Neural progenitor cell (in vitro differentiated cells): ENCODE data around the gene CD164L2. TPM values are rescaled to one million over a fixed set of nuclear protein-coding genes. Genes with fewer than 3 reads are reported as not detected.

Experiments used
- DNase-seq: peaks from one replicate; pipeline ENCODE4 v3.0.0-alpha.2; 2016; ENCODE audit warnings: low spot score
- H2AFZ ChIP-seq: fragments of 200-600 bp; sonication (generic); replicated peaks from 2 replicates; pipeline ENCODE4 v1.6.1; 2016; ENCODE audit warnings: antibody characterized with exemption
- H3F3A ChIP-seq: fragments of 200-600 bp; sonication (generic); 2 replicates; pipeline ENCODE4 v1.6.1; 2016; ENCODE audit warnings: antibody characterized with exemption, low read depth
- H3K27ac ChIP-seq: fragments of 200-600 bp; sonication (generic); 2 replicates; pipeline ENCODE4 v1.5.1; 2016; ENCODE audit warnings: mild to moderate bottlenecking
- H3K27me3 ChIP-seq: fragments of 200-600 bp; sonication (generic); 2 replicates; pipeline ENCODE4 v1.6.1; 2016; ENCODE audit warnings: mild to moderate bottlenecking, moderate library complexity
- H3K36me3 ChIP-seq: fragments of 200-600 bp; sonication (generic); 2 replicates; pipeline ENCODE4 v1.5.1; 2016
- H3K4me1 ChIP-seq: fragments of 200-600 bp; sonication (generic); 2 replicates; pipeline ENCODE4 v1.6.1; 2016; ENCODE audit warnings: mixed run types
- H3K4me2 ChIP-seq: fragments of 200-600 bp; sonication (generic); 2 replicates; pipeline ENCODE4 v1.6.1; 2016
- H3K4me3 ChIP-seq: fragments of 200-600 bp; sonication (generic); 2 replicates; pipeline ENCODE4 v1.5.1; 2016
- H3K79me2 ChIP-seq: fragments of 200-600 bp; sonication (generic); 2 replicates; pipeline ENCODE4 v1.6.1; 2016; ENCODE audit warnings: low read depth
- H3K9ac ChIP-seq: fragments of 200-600 bp; sonication (generic); 2 replicates; pipeline ENCODE4 v1.6.1; 2016
- H3K9me3 ChIP-seq: fragments of 200-600 bp; sonication (generic); 2 replicates; pipeline ENCODE4 v1.5.1; 2016; ENCODE audit warnings: low read depth
- H4K20me1 ChIP-seq: fragments of 200-600 bp; sonication (generic); 2 replicates; pipeline ENCODE4 v1.6.1; 2016; ENCODE audit warnings: low read depth
- H3K27ac Mint-ChIP-seq: 3 replicates; pipeline ENCODE4 v1.8.0; 2021; ENCODE audit warnings: mixed read lengths
- H3K27me3 Mint-ChIP-seq: 2 replicates; pipeline ENCODE4 v1.8.0; 2022; ENCODE audit warnings: low read depth, mild to moderate bottlenecking, inconsistent platforms, moderate library complexity, mixed read lengths; ENCODE audit not compliant: insufficient read depth
- H3K36me3 Mint-ChIP-seq: 3 replicates; pipeline ENCODE4 v1.8.0; 2021; ENCODE audit warnings: mixed read lengths
- H3K4me1 Mint-ChIP-seq: 3 replicates; pipeline ENCODE4 v1.8.0; 2021; ENCODE audit warnings: mixed read lengths
- H3K4me3 Mint-ChIP-seq: 3 replicates; pipeline ENCODE4 v1.8.0; 2021; ENCODE audit warnings: mild to moderate bottlenecking, moderate library complexity, mixed read lengths
- H3K9me3 Mint-ChIP-seq: 3 replicates; pipeline ENCODE4 v1.8.0; 2020; ENCODE audit warnings: mixed read lengths
- CTCF ChIP-seq: fragments of 200-600 bp; sonication (generic); IDR thresholded peaks from 2 replicates; pipeline ENCODE4 v1.5.1; 2017; ENCODE audit warnings: antibody characterized with exemption, mild to moderate bottlenecking
- EZH2 ChIP-seq: fragments of 200-600 bp; sonication (generic); IDR thresholded peaks from 2 replicates; pipeline ENCODE4 v1.6.1; 2017; ENCODE audit warnings: antibody characterized with exemption, mild to moderate bottlenecking, moderate library complexity
- EZH2phosphoT487 ChIP-seq: fragments of 200-600 bp; sonication (generic); IDR thresholded peaks from 2 replicates; pipeline ENCODE4 v1.6.1; 2017; ENCODE audit warnings: antibody characterized with exemption
- total RNA-seq: library from RNA; depleted of rRNA; stranded (reverse); fragments of >200 nt; gene quantifications from 2 replicates; pipeline ENCODE4 v1.2.3, GENCODE V29; 2015; ENCODE audit warnings: low replicate concordance

Gene CD164L2
- total RNA-seq, 1 donor from 2014 or later, result 1.6 TPM

DNA sequence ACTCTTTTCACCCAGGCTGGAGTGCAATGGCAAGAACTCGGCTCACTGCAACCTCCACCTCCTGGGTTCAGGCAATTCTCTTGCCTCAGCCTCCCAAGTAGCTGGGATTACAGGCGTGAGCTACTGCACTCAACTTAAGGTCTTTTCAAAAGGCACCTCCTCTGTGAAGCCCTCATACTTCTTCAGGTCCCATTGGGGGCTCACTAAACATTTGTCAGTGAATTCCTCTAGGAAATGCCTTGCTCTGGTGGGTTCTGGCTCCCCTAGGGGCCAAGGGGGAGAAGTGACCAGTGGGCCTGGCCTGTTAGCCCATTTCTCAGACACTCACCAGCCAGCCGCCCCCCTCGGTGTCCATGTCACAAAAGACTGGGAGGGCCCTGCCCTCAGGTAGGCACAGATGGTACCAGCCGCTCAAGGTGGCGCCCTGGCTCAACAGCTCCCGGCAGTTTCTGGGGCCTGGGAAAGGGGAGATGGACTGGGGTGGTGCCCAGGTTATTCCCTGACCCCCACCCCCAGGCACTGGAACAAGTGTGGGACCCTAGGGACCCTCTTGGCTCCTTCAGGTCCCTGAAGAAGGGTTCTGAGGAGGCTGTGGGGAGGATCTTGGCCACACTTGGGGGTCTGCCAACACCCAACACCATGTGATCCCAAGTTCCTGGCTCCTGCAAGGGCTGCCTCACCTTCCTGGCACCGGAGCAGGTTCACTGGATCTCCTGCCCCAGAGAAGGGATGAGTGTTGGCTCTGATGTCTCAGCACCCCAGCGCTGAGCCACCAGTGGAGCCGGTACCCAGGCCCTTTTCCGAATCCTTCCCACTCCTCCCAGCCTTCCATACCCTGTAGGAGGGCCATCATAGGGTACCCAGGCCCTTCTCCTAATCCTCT, 10.1 kb downstream of the CD164L2 start:
- Histone ChIP-seq H3K27ac (no peak overlapping the region), H3K9me3 (no peaks in the 10 kb centered on the region), H3K27me3 (no peaks in the 10 kb centered on the region), H3K4me2 (no peak overlapping the region), H3K36me3 (no peaks in the 10 kb centered on the region), H2AFZ (no peak overlapping the region), H3K4me3 (no peak overlapping the region), H3F3A (peaks cover 1% of the 10 kb centered on the region), H4K20me1 (no peaks in the 10 kb centered on the region), H3K79me2 (no peaks in the 10 kb centered on the region), H3K9ac (no peak overlapping the region), H3K4me1 (no peaks in the 10 kb centered on the region)
- DNase-seq, result peak; percentile 50
- Mint-ChIP-seq H3K36me3 (no peaks in the 10 kb centered on the region), H3K4me1 (peaks cover 10% of the 10 kb centered on the region), H3K27ac (no peak overlapping the region), H3K27me3 (peaks cover 11% of the 10 kb centered on the region), H3K4me3 (no peak overlapping the region), H3K9me3 (no peaks in the 10 kb centered on the region)
- TF ChIP-seq CTCF (peak; percentile 52), EZH2 (no peak)

- H3K9me3 ChIP-seq, result no peaks in the 10 kb centered on the region
- H3K9ac ChIP-seq, result no peak overlapping the region
- Mint-ChIP-seq H3K9me3 (no peaks in the 10 kb centered on the region), H3K4me1 (peaks cover 15% of the 10 kb centered on the region), H3K27ac (peak overlapping the region; percentile 86), H3K4me3 (no peak overlapping the region), H3K36me3 (no peaks in the 10 kb centered on the region), H3K27me3 (peaks cover 11% of the 10 kb centered on the region)
- DNase-seq, result no peak
- TF ChIP-seq EZH2 (no peak), CTCF (no peak), EZH2phosphoT487 (no peak)
- no peak overlapping the region for H3K4me3 ChIP-seq
- peaks cover 5% of the 10 kb centered on the region for H3K4me1 ChIP-seq
- no peak overlapping the region for H3K27ac ChIP-seq
- no peaks in the 10 kb centered on the region for H3K27me3 ChIP-seq
- no peaks in the 10 kb centered on the region for H4K20me1 ChIP-seq
- H3K4me2 ChIP-seq, result no peak overlapping the region
- no peaks in the 10 kb centered on the region for H3K79me2 ChIP-seq
- no peak overlapping the region for H2AFZ ChIP-seq
- H3K36me3 ChIP-seq, result no peaks in the 10 kb centered on the region
- peaks cover 10% of the 10 kb centered on the region for H3F3A ChIP-seq
Observed at GRCh38 chr1:27372022-27372807, 10.9 kb downstream of the CD164L2 start.

GRCh38 chr1:27368869-27369582, 14.1 kb downstream of the CD164L2 start:
- no peaks in the 10 kb centered on the region for H3K79me2 ChIP-seq
- H3K36me3 ChIP-seq, result no peaks in the 10 kb centered on the region
- H2AFZ ChIP-seq, result no peak overlapping the region
- no peak overlapping the region for H3K27ac ChIP-seq
- H3K4me1 ChIP-seq, result peaks cover 22% of the 10 kb centered on the region
- peaks cover 13% of the 10 kb centered on the region for H4K20me1 ChIP-seq
- Mint-ChIP-seq H3K9me3 (no peaks in the 10 kb centered on the region), H3K27ac (peak overlapping the region; percentile 76), H3K36me3 (no peaks in the 10 kb centered on the region), H3K4me1 (peaks cover 36% of the 10 kb centered on the region), H3K27me3 (peaks cover 14% of the 10 kb centered on the region), H3K4me3 (peak overlapping the region; percentile 31)
- H3F3A ChIP-seq, result peaks cover 39% of the 10 kb centered on the region
- H3K9ac ChIP-seq, result no peak overlapping the region
- H3K4me3 ChIP-seq, result no peak overlapping the region
- H3K27me3 ChIP-seq, result no peaks in the 10 kb centered on the region
- no peak for DNase-seq
- TF ChIP-seq EZH2, result no peak
- TF ChIP-seq CTCF, result peak; percentile 33
- no peaks in the 10 kb centered on the region for H3K9me3 ChIP-seq
- H3K4me2 ChIP-seq, result no peak overlapping the region
